ENCODE measurements around the gene SERBP1.
"Not testable (repeated sequence)": the region's sequence is repeated elsewhere in the genome, so short reads cannot be mapped to it uniquely, and the experiment has no call there.

The SERBP1 gene

DNA sequence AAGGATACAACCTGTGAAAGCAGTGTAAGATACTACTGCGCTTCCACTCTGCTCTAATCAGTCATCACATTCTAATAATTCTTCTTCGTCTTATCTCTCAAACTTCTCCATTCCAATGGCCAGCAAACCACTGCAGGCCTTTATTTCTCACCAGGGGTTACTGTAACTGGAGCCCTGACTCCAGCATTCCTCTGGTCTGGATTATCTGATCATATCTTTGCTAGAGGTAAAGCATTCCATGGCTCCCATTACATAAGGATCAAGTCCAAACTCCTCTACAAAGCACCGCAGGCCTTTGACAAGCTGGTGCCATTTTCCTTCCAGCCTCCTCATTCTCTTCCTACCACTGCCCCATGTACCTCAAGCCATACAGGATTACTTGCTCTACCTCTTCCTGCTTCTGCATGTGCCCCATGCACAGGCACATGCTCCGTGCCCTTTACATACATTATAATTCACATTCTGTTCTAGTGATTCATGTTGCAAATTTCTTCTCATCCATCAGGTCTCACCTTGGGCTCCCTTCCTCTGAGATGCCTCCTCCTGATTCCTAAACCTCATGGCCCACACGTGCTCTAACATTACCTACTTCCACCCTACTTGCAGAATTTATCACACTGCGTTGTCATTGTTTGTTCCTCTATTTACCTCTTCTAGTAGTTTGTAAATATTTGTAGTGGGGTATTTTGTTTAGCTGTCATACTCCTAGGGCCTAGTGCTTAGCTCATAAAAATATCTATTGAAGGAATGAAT, 9.3 kb upstream of the SERBP1 start:
- DNase-seq, result no peak

GRCh38 chr1:67437961-67438360, 7.8 kb upstream of the SERBP1 start:
- no peak for DNase-seq

DNA sequence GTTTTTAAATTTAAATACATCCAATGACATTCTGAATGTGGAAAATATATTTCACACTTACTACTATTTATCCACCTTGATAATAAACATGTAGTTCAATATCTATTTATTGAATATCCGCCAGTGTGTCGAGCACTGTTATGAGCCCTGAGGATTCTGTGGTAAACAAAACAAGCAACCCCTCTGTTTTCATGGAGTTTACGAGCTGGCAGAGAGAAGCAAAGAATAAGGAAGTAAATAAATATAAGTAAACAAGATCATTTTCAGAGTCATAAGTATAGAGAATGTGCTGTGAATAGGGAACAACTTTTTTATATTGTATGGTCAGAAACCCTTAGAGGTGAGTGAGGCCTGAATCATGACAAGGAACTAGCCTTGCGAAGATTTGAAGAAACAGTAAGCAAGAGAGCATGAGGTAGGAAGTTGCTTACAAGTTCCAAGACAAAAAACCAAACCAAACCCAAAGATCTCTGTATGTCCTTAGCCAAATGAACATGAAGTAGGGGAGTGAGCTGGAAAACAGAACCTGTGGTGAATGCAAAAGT, 6.4 kb upstream of the SERBP1 start:
- no peak for DNase-seq

DNA sequence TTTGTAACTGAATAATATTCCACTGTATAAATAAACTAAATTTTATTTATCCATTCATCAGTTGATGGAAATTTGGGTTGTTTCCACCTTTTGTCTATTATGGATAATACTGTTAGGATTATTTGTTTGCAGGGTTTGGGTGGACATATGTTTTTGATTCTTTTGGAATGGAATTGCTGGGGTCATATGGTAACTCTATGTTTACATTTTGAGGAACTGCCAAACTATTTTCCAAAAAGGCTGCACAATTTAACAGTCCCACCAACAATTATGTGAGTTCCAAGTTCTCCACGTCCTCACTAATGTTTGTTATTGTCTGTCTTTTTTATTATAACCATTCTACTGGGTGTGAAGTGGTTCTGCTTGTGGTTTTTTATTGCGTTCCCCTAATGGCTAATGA, 4.3 kb upstream of the SERBP1 start:
- DNase-seq, result no peak

DNA sequence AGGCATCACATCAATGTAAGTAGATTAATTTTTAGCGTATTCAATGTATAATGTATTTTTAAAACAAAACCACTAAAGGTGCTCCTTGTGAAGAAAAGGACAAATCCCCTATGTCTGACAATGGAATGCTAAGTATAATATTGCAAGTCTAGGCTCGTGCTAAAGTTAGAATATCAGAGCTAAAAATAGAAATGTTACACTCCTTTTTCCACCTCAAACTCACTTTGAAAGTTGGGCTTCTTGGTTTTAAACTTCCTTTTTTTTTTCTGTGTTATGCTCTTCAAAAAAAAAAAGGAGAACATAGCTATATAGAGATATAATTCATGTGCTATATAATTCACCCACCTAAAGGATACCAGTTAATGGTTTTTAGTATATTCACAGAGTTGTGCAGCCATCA, 3.6 kb upstream of the SERBP1 start:
- no peak for DNase-seq

GRCh38 chr1:67432745-67433144, 2.5 kb upstream of the SERBP1 start:
- no peak for DNase-seq

GRCh38 chr1:67431869-67432578, 1.8 kb upstream of the SERBP1 start:
- no peak for DNase-seq

- no peak for DNase-seq
Observed at GRCh38 chr1:67431156-67431765, 1.1 kb upstream of the SERBP1 start.

DNA sequence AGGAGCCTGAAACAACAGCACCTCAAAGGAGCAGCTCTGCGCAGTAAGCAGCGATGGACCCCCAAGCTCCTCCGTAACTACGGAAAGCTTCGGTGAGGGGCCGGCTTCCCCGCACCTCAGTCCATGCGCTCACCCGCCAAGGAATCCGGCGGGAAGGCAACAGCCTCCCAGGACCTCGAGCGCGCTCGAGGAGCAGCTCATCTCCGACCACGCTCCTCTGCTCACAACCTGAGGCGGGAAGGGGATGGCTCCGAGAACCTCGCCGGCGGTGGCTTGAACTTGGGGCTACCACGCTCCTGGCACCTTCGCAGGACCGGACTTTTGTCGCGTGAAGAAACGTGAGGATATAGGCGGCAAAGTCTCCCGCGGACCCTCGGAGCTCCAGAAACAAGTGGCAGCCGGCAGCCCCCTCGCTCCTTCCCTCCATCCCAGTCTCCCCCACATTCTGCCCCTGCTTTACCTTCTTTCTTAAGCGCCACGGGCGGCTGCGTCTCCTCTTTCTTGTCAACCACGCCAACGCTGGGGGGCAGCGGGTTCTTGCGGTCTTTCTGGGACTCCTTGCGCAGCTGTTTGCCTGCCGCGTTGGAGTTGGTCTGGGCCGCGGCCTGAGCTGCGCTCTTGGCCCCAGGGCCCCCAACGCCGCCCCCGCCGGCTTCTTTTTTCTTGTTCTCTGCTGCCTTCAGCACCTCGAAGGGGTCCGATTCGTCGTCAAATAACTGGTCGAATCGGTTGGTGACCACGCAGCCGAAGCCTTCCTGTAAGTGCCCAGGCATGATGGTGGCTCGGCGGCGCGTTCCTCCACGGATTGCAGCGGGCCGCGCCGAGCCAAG, 459 bp downstream of the SERBP1 start:
- DNase-seq, result no peak

DNA sequence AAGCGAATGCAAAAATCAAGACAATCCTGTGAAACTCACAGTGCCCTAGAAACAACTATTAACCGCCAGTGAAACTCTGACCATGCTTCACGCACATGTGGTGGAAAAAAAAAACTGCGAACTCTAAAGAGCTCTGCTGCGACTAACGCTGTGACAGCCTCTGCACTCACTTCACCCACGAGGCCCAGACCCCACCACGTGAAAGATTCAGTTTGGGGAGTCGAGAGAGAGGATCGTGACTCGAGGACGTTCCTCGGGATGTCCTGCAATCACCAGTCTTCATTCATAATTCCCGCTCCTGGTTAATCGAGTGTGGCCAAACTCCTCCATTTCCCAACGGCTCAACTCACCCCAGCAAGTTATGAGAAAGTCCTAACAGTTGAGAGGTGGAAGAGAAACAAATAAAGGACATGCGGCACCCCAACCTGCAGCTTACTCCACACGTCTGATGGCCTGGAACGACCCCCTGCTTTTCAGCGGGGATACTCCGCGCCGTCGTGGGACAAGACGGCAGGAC, 1.1 kb downstream of the SERBP1 start:
- DNase-seq, result no peak

GRCh38 chr1:67427947-67428346, 2.3 kb downstream of the SERBP1 start:
- no peak for DNase-seq

- no peak for DNase-seq
Observed at GRCh38 chr1:67427465-67427864, 2.7 kb downstream of the SERBP1 start.

DNA sequence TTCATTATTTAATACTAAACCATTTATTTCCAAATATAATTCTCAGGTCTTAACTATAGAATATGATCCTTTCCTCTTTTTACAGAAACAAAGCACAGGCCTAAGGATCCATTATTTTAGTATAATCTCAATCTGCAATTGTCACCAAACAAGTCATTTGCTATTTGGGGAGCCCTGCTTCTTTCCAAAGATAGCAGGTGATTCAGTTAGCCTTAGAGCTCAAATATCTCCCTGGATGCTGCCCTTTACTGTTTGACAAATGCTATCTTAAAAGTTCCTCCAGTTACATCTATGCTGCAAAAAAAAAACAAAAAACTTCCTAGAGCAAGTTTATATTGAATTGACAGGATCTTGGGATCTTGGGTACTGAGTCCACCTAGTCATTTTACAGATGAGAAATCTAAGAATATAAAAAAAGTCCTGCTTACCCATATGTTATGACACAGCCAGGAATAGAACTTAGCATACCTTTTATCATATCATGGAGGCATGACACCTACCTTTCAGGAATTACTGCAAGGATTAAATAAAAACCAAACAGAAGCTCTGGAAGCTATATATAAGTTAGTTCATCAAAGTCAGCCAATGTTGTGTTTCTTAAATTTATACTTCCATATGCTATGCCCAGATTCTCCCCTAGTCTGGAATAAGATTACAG, 9.2 kb downstream of the SERBP1 start:
- DNase-seq, result no peak

GRCh38 chr1:67418839-67419586, 11.2 kb downstream of the SERBP1 start:
- no peak for DNase-seq

GRCh38 chr1:67417733-67418132, 12.5 kb downstream of the SERBP1 start:
- not testable (repeated sequence) for DNase-seq

GRCh38 chr1:67415041-67415440, 15.2 kb downstream of the SERBP1 start:
- DNase-seq, result no peak

GRCh38 chr1:67414574-67414973, 15.6 kb downstream of the SERBP1 start:
- DNase-seq, result no peak

GRCh38 chr1:67413101-67413500, 17.1 kb downstream of the SERBP1 start:
- DNase-seq, result not testable (repeated sequence)

GRCh38 chr1:67408148-67408547, 22.1 kb downstream of the SERBP1 start:
- no peak for DNase-seq

GRCh38 chr1:67407498-67407897, 22.7 kb downstream of the SERBP1 start:
- no peak for DNase-seq
